Non-pigmented ciliary epithelial cell (primary cell): ENCODE measurements around the gene WAPL.

Experiments used
- DNase-seq: peaks from one replicate; pipeline ENCODE4 v3.0.0-alpha.2; 2010; ENCODE audit warnings: low read depth

Gene WAPL

DNA sequence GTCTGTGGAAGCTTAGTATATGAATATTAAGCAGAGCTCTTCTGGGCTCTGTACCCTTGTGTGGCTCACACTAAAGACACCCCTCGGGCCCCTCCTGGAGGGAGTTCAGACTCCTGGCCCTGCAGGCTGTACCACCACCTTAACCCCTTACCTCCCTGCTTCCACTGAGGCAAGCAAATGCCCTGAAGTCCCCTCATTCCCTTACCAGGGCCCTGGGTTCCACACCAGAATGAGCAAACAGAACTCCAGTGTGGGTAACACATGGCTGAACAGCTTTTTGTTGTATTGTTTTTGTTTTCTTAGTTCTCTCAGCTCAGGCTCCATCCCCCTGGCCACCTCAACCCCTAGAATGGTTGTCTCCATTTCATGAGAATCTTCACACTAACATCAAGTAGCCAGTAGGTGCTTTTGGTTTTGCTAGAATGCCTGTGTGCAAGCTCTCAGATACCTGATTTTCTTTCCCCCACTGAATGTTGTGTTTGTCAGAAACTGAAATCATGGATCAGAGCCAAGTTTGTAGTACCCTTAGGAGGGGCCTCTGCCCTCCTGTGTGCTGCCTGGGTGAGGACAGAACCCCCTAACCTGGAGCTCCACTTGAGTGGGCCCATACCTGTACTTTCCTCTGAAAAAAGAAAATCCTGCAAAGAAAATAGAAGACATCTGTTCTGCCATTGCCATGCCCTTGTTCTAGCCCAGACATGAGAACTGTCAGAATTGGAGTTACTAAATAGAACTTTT, 2.8 kb upstream of the WAPL start:
- DNase-seq: no peak

GRCh38 chr10:86523348-86523747, 1.8 kb upstream of the WAPL start:
- DNase-seq: no peak

- no peak for DNase-seq
These were observed 891 bp upstream of the WAPL start for GRCh38 chr10:86522510-86522855.

DNA sequence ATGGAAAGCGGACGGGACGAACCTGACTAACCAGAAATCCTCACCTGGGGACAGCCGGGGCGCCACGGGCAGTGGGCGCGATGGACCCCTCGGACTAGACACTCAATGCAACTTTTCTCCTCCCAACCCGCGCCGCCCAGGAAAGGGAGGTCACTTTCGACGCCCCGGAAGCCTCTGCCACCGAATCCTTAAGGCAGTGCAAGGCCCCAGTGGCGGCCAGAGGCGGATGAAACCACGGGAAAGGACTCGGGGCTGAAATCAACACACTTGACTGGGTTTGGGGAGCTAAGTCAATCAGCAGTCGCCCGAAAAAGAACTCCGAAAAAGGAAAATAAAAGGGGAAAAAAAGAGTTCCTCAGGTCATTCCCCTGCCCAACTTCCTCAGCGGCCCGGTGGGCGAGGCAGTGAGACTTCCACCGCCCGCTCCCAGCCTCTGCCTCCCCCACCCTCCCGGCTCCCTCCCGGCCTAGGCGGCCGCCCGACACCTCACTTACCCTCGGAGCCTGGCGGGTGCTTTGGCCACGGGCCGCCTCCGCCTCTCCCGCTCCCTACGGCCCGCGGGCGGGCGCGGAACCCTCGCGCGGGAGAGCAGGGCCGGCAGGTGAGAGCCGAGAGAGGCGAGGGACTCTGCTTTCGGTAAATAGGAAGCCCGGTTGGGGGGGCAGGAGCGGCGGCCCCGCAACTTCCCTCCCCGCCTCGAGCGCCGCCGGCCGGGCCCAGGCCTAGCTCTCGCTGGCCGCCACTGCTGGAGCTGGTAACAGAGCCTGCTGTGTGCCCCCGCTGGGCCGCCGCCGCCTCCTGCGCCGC, 518 bp downstream of the WAPL start:
- no peak for DNase-seq

DNA sequence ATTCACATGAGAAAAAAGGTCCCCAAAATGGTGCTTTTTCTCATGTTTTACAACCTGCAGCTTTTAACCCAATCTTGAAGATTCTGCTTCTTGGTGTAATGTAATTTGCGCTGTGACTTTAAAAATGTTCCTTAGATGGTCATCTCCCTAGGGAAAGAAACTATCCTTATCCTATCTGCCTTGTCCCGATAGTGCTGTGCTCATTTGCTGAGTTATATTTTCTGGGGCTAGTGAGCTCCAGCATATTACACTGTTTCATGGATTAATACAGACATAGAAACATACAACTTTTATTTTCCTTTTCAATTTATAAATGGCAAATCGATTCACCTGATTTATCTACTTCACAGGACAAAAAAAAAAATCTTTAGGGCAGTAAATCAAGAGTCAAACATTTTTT, 2.8 kb downstream of the WAPL start:
- no peak for DNase-seq

DNA sequence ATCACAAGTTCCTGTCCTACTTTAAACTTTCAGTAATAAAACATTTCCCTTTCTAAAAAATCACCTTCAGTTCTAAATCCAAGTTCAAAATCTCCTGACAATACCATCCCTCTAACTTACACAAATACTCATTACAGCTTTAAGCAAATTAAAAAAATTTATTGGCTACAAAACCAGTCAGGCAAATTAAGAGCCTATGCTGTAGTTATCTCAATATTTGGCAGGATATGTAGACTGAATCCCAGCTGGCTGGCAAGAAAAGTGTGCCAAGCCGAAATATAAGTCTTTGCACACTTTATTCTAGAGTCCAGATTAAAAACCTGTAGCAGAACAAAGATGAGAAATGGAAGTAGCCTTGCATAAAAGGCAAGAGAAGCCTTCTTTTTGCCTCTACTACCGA, 9.5 kb downstream of the WAPL start:
- no peak for DNase-seq

DNA sequence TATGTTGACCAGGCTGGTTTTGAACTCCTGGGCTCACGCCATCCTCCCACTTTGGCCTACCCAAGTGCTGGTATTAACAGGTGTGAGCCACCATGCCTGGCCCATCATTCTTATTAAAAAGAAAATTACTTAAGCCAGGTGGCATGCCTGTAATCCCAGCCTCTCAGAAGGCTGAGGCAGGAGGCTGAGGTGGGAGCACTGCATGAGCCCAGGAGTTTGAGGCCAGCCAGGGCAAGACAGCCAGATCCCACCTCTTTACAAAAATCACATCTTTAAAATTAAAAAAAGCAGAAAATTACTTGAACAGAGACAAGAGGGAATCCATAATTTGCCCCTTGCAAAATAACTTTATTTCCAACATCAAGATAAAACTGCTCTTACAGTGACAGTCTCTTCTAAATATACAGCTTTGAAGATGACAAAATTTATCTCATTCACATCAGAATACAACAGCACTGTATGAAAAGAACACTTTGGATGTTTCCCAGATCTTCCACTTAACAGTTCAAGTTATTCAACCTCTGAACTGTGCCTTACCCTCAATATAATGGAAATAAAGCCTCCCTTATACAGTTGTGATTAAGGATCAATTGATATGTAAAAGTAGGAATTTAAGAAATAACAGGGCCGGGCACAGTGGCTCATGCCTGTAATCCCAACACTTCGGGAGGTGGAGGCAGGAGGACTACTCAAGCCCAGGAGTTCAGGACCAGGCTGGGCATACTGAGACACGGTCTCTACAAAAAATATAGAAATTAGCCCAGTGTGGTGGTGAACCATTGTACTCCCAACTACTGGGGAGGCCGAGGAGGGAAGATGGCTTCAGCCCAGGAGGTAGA, 10.3 kb downstream of the WAPL start:
- no peak for DNase-seq

GRCh38 chr10:86509145-86509544, 12.4 kb downstream of the WAPL start:
- no peak for DNase-seq

- no peak for DNase-seq
These were observed 13.4 kb downstream of the WAPL start for GRCh38 chr10:86508217-86508616.

- DNase-seq: no peak
These were observed 15.1 kb downstream of the WAPL start for GRCh38 chr10:86506499-86506898.

- DNase-seq: no peak
These were observed 15.5 kb downstream of the WAPL start for GRCh38 chr10:86506062-86506461.

GRCh38 chr10:86504510-86504909, 17.1 kb downstream of the WAPL start:
- DNase-seq: no peak

- DNase-seq: no peak
These were observed 20.7 kb downstream of the WAPL start for GRCh38 chr10:86500846-86501245.

GRCh38 chr10:86498598-86498997, 23.0 kb downstream of the WAPL start:
- no peak for DNase-seq

- no peak for DNase-seq
These were observed 24.0 kb downstream of the WAPL start for GRCh38 chr10:86497621-86498020.

GRCh38 chr10:86489960-86490612, 31.5 kb downstream of the WAPL start:
- DNase-seq: no peak

DNA sequence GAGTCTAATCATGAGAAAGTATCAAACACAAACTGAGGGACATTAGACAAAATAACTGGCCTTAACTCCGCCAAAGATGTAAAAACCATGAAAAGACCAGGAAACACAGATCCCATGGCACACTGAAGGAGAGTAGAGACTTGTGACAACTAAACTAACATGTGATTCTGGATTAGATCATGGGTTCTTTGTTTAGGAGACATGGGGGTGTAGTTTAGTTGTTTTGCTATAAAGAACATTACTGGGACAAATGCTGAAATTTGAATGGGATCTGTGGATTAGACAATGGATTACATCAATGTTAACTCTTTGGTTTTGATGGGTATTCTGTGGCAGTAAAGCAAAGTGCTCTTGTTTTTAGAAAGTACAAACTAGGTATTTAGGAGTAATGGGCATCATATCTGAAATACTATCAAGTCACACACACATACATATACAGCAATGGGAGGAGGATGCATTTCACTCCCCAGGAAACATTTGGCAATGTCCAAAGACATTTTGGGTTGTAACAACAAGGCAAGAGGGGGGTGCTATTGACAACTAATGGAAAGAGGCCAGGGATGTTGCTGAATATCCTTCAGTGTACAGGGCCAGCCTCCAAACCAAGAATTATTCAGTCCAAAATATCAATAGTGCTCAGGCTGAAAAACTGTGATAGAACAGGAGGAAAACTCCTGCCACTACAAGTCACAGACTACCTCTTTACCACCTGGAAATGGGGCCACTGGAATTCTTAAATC, 32.4 kb downstream of the WAPL start:
- DNase-seq: no peak

- DNase-seq: no peak
These were observed 34.7 kb downstream of the WAPL start for GRCh38 chr10:86486856-86487255.

DNA sequence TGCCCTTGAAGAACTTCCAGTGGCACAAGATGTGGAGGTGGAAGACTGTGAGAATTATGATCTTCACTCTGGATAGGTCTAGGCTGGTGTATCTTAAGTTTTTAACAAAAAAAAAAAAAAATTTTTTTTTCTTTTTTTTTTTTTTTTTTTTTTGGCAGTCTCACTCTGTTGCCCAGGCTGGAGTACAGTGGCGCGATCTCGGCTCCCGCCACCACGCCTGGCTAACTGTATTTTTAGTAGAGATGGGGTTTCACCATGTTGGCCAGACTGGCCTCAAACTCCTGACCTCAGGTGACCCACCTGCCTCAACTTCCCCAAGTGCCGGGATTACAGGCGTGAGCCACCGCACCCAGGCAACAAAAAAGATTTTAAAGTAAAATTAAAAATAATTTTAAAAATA, 37.9 kb downstream of the WAPL start:
- no peak for DNase-seq

- no peak for DNase-seq
These were observed 39.8 kb downstream of the WAPL start for GRCh38 chr10:86481761-86482160.

DNA sequence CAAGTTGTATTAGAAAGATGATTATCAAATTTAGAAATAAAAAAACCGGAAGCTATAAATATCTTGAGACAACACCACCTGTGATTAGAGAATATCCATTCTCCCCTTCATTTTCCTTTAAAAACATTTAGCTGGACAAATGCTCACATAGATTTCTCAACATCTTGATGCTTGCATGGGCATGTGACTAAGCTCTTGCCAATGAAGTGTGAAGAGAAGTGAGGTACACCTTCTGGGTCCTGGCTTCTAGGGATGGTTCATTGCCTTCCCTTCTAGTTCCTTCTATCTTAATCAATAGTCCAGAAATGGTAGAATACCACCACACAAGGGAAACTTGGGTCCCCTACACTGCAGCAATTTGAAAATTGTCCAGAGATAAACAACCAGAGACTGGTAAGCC, 41.0 kb downstream of the WAPL start:
- DNase-seq: no peak

GRCh38 chr10:86472061-86472460, 49.5 kb downstream of the WAPL start:
- DNase-seq: no peak
